NCI-H128 (cell line): ENCODE data around the gene TSPAN18.

Experiments
- DNase-seq: peaks from one replicate; lab custom pipeline; 2025; ENCODE audit not compliant: unreplicated experiment; lab: John Stamatoyannopoulos, UW

TSPAN18 gene

DNA sequence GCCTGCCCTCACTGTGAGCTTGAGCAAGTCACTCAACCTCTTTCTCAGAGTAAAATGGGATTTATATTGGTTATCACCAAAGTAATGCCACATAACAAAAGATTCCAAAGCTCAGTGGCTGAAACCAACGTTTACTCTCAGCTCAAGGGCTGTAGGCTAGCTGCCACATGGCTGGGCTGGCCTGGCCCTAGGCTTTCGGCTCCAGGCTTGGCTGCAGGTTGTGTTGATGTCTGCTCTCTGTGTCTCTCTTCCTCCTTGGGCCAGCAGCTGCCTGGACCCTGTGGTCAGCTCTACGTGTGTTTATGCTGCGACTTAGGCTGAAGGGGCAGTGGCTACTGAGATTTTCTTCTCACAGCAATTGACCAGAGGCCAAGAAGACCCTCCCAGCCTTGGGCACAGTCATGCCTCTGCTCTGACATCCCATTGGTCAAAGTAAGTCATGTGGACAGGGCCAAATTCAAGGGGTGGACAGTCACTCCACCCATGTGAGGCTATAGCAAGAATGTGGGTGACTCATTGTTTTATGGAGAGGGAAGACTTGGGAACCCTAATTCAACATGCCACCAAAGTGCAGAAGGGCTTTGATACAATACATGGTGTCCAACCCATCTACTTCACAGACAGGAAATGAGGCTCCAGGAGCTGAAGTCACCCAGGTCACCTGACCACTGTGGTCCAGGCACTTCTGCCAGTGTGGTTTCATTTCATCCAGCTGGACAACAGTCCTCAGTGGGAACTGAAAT, 90.6 kb downstream of the TSPAN18 start:
- no peak for DNase-seq

DNA sequence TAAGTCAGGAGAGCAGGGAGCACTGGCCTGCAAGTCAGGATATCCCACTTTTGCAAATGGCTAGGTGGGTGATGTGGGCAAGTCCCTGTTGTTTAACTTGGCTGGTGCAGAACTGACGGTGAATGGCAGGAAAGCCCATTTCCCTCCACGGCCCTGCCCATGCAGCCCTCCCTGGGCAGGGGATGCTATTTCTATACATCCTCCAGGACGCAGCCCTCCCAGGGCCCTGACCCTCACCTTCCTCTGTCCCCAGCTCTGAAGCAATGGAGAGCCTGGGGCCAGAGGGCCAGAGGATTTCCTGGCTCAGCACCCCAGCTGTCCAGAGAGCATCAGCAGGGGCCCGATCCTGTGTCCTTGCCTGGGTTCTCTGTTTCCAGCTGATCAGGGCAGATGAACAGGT, 91.3 kb downstream of the TSPAN18 start:
- DNase-seq = no peak

DNA sequence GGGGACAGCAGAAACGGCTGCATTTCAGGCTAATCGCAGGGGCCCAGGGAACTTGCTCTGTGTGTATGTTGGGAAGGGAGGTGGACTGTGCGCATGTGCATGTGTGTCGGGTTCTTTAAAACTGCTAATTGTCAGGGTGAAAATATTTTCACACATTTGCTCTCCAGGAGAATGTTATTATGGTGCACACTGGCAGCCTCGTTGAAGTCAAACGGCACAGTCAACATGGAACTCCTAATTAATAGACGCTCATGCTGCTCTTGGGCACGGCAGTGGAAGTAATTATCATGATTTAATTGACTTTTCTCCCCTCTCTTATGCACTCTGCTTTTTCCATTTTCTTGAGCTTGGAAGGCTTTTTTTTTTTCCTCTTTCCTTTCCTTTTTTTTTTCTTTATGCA, 92.6 kb downstream of the TSPAN18 start:
- no peak for DNase-seq

DNA sequence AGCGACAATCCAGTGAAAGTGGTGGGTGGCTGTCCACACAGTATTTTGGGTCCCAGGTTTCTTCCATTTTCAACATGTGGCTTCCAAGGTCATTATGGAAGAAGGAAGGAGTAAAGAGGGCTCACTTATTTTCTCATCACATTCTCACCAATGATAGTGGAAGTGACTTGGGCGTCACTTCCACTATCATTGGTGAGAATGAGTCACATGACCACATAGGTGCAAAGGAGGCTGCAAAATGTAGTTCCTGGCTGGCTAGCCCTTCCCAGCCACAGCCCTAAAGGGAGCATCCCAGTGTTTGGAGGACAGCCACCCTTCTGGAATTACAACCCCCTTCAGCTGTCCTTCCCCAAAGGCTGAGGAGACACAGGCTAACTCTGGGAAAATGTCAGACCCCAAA, 95.6 kb downstream of the TSPAN18 start:
- DNase-seq = no peak

DNA sequence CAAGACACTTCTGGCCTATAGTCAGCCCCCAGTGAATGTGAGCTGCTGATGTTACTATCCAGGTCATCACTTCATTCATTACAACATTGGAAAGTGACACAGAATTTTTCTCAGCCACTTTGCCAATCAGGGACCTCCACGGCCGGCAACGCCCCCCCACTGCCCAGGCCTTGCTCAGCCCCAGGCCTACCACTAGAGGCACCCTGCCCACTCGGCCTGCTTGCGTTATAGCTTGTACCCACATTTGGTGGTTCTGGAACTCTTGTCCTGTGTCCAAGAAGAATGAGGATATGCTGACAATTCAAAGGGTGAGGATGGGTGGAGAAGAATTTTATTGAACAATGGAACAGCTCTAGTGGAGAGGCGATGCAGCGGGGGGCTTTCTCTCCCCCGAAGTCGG, 96.2 kb downstream of the TSPAN18 start:
- DNase-seq = no peak

DNA sequence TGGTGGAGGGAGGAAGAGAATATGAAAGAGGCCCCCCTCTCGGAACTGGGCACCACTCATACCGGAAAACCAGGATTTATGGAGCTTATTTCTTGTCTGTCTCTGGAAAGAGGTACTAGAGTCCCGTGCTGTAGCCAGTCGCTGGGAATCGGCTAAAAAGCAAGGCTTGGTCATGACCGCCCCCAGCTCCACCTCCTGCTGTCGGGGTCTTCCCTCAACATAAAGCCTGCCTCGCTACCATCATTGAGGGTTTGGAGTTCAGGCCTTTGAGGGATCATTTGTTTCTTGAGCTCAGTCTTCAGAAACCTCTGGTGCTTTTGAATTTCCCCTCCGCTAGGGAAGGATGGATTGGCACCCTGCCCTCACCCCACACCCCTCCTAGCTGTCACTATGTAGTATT, 97.1 kb downstream of the TSPAN18 start:
- no peak for DNase-seq

DNA sequence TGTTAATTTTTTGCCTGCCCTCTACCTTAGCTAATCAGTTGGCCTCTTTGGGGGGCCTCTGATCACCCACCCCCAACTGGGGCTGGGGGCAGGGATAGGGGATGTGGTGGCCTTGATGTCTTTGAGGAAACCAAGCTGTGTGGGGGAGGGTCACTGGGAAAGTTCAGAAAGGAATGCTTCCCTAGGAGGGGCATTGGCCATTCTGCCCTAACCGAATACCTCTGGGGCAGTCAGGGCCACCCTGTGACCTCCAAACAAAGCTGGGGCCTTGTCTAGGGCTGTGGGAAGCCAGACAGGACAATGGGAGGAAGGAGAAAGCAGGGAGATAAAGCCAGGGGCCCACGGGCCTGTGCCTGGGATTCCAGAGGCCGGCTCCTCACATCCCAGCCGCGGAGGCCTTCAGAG, 97.5 kb downstream of the TSPAN18 start:
- no peak for DNase-seq

DNA sequence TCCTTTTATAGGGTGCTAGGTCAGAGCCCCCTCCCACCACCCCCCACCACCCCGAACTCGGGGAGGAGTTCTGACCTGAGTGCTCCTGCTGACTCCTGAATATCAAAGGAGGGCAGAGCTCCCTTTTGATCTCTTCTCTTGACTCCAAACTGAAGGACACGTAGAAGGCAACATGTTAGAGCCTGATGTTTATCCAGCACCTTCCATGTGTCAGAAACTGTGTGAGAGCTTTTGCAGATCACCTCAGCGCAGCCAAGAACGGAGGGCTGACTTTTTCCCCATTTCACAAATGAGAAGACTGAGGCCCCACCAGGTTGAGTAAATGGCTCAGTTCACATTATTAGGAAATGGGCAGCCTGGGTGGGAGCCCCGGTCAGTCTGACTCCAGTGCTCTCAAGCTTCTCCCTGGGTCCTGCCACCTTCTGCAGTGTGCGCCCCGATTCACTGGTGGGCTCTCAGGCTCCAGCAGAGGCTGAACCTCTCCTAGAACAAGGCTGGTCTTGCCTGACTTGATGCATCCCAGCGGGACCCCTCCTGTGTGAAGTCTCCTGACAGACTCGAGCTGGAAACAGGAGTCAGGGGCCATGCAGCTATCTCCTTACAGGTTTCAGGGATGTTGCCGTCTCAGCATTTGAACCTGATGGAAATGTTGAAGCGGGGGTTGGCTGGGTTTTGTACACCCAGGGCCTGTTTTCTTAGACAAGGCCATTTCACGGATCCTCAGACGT, 98.5 kb downstream of the TSPAN18 start:
- DNase-seq = no peak

DNA sequence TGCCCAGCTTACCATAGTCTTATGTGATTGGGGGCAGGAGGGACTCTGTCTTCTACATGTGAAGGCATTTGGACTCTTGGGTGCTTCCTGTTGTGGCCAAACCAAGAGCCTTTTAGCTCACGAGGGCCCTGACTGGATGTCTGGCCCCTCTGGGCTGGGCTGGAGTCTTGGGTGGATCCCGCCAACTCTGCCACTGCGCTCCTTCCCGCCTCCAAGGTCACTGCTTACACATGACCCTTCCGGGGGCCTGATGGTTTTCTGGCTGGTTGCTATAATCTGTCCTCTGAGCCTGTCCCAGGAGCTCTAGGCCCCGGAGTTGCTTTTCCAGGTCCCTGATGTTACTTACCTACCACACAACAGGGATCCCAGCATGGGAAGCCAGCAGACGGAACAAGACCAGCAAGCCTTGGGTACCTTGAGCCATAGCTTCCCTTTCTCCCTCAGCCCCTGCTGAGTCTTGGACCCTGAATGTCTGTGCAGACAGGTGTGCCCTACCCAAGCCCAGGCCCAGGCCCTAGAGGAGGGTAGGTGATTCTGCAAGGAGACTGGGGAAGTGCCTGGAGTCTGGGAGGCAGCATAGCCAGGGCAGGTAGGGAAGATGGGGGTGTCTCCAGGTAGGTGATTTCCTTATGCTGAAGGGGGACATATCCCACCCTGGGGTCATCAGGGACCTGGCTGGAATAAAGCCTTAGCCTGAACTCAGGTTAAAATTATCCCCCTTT, 100.3 kb downstream of the TSPAN18 start:
- DNase-seq = no peak

DNA sequence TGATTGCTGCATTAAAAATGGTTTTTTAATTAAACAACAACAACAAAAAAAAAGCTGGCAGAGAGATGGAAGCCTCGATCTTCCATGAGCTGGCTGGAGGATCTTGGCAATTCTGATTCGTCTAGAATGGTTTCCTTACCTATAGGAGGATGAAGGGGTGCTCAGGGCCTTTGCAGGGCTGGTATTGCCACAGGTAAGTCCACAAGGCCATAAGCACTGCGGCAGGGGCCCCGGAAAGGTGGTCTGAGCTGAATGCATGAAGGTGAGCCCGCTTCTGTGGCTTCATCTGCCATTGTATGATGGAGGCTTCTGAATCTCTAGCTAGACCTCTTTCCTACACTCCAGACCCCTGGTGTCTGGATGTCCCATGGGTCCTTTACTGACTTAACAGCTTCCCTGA, 101.5 kb downstream of the TSPAN18 start:
- no peak for DNase-seq

DNA sequence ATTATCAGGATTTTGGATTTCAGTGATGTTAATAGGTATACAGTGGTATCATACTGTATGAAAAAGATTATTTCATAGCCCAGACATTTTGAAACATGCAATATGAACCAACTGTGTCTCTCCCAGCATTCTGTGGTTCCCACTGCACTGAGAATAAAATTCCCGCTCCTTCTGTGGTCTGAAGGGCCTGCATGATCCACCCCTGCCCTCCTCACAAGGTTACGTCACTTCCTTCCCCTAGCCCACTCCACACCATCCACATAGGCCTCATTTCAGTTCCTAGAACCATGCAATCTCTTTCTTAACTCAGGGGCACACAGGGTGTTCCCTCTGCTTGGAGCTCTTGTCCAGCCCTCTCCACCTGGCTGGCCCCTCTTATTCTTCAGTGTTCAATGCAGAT, 103.1 kb downstream of the TSPAN18 start:
- no peak for DNase-seq

DNA sequence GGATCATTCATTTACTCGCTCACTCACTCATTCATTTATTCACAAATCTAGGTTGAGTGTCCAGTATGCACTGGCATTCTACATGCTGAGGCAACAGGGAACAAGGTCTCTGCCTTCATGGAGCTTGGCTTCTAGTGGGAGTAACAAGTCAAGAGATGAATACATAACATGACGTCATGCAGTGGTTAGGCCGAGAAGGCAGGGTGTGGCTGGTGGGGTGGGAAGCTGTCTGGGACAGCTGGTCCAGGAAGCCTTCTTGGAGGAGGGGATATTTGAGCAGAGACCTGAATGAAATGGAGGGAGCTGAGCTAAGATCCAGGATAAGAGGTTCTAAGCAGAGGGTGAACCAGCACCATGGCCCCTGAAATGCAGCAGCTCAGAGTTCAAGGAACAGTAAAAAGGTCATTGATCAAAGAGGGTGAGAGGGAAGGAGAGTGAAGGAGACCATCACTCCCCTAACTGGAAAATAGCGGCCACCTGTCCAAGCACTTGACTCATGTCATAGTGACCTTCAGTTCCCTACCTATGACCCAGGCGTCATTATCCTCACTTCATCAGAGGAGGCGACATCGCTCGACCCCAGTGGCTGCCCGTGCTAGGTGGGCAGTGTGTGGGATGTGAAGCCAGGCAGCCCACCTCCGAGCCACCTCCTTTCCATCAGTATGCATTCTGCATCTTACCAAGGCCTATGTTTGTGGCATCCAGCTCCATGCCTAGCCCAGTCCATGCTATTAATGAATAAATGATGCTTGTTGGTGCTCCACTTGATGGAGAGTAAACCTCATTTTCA, 105.0 kb downstream of the TSPAN18 start:
- DNase-seq = no peak

DNA sequence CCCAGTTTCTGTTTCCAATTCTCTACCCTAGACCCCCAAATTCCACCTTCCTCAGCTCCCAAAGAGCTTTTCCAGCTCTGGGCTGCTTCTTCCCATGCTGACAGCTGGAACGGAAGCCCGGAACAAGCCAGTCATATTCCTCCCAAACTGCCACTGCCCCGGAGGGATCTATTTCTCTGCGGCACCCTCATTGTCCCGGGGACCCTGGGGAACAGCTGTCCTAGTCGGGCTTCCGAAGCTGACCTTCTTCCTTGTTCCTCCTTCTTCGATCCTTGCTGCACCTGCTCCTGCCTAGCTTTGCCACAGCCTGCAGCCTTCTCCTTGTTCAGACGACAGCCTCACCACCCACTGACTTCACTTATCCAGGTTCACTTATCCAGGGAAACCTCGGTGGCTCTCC, 105.7 kb downstream of the TSPAN18 start:
- DNase-seq = no peak

DNA sequence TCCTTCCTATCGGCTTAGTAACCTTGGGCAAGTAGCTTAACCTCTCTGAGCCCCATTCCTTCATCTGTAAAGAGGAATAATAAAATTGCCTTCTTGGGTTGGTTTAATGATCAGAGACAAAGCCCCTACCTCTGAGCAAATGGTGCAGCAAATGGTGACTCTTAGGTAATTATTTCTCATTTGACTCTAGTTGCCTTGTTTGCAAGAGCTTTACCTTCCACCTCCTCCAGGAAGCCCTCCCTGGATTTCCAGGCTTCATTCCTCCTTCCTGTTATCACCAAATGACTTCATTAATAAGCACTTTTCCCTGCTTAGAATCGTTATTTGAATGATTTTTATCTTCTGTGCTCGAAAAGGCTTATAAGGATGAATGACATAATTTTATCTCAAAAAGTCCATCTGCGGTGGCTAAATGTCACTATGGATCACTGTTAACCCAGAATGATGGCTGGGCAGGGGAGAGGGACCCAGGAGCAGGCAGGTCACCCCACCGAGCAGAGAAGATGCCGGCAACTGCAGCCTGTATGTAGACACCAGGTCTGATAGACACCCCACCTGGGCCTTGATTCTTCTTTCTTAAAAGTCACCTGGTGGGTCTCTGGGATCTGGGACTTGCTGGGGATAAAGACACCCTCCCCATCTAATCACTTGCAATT, 106.6 kb downstream of the TSPAN18 start:
- no peak for DNase-seq

DNA sequence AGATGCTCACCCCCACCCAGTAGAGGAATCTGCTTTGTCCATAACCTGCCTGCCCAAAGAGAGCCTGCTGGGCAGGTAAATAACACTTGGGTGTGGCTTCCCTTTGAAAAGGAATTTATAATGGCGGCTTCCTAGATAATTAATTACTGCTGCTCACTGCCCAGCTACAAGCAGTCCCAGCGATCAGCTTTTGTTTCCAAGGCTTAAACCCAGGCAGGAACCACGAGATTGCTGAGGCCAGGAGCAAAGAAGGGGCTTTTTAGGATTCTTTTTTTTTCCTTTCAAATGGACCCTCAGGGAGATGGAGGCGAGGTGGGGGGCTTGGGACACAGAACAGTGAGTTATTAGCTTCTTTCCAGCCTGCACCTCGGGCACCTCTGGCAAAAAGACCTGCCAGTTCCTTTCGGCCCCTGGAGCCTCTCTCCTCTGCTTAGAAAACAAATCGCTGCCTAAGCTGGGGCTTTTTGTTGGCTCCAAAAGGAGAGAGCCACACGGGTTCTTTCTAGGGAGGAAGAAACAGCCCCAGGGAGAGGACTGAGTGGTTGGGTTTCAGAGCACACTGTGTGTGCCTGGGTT, 107.2 kb downstream of the TSPAN18 start:
- DNase-seq = no peak

DNA sequence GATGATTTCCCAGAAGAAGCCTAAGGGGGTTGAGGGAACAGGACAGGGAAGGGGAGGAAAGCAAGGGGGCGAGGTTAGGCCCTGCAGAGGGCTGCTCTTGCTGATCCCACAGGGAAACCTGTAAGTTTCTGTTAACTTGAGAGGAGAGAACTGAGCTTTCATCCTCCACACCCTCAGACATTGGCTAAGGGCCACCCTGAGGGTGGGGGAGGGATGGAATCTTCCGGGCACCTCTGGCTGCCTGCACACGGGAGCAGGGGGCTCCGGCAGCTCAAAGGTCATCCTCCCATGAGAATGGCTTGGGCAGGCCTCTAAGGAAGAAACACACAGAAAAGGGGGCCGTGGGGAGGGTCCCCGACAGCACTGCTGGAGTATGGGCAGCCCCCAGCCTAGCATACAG, 108.1 kb downstream of the TSPAN18 start:
- DNase-seq = no peak

DNA sequence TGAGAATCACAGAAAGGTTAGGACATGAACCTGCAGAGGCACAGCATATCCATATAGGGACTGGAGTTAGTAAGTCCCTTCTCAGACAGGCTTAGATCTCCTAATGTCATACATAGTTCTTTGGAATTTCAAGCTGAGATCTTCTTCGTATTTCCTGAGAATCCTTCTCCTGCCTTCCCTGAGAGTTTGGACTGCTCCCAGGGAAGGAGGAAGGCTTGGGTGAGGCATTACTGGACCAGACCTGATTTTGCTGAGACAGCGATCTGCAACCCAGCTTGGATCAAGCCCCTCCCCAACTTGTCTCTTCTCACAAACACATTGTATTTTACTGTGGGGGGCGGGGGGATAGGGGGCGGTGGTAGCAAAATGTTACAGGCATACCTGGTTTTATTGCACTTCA, 108.5 kb downstream of the TSPAN18 start:
- no peak for DNase-seq

DNA sequence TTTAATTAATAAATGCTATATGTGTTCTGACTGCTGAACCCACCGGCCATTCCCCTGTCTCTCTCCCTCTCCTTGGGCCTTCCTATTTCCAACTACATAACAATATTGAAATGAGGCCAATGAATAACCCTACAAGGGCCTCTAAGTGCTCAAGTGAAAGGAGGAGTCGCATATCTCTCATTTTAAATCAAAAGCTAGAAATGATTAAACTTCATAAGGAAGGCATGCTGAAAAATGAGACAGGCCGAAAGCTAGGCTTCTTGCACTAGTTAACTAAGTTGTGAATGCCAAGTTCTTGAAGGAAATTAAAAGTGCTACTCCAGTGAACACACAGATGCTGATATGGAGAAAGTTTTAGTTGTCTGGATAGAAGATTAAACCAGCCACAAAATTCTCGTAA, 109.2 kb downstream of the TSPAN18 start:
- DNase-seq = no peak

DNA sequence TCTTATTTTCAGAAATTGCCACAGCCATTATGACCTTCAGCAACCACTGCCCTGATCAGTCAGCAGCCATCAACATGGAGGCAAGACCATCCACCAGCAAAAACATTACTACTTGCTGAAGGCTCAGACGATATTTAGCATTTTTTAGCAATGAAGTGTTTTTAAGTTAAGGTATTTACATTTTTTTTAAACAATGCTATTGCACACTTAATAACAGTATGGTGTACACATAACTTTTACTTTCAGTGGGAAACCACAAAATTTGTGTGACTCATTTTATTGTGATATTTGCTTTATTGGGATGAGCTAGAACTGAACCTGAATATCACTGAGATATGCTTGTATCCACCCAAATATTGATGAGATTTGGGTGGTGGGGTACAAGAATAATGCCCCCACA, 110.9 kb downstream of the TSPAN18 start:
- no peak for DNase-seq

DNA sequence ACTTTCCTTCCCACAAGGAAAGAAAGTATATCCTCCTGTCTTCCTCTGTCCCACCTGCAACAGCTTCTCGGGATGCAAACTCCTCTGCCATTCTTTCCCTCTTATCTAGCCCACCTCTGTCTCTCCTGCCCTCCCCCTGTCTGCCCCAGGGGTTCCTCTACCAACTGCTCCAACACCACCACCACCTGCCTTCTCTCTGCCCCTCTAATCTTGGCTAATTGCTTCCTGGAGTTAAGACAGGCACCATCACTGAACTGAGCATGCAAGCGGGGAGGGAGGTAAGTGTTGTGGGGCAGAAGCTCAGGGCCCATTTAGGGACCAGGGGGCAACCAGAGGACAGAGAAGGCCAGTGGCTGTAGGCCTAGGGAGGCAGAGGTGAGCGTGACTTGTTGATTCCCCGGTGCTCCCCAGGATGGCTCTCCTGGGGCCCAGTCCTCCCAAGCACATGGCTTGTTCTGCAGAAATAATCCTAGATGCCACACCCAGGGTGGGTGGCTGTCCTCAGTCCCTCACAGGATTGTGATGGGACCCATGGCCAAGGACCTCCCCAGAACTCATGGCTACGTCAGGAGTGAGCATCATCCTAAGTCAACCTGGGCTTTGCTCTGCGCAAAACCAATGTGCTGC, 112.8 kb downstream of the TSPAN18 start:
- no peak for DNase-seq
